SK-N-SH treated with all-trans-retinoic acid at 6 μM for 48 hours (cell line): ENCODE measurements around the gene TANGO2.

ENCODE experiments used
- ATAC-seq: fragments of 200-7000 bp; cut with Tn5 transposase; 3 replicates; pipeline ENCODE4 v1.9.1; 2020; ENCODE audit warnings: mild to moderate bottlenecking, moderate library complexity
- BACH2 ChIP-seq: fragments of 250-450 bp; sonication (Bioruptor Pico); IDR thresholded peaks from 2 replicates; pipeline ENCODE4 v1.9.0; 2021; ENCODE audit warnings: mild to moderate bottlenecking, borderline replicate concordance
- CREB5 ChIP-seq: fragments of 250-450 bp; sonication (Bioruptor Pico); IDR thresholded peaks from 2 replicates; pipeline ENCODE4 v1.5.1; 2020; ENCODE audit warnings: low read depth, mild to moderate bottlenecking, moderate library complexity
- CSDC2 ChIP-seq: fragments of 250-450 bp; sonication (Bioruptor Pico); IDR thresholded peaks from 2 replicates; pipeline ENCODE4 v1.5.0; 2020; ENCODE audit warnings: mild to moderate bottlenecking, moderate library complexity
- CSRNP3 ChIP-seq: fragments of 250-450 bp; sonication (Bioruptor Pico); IDR thresholded peaks from 2 replicates; pipeline ENCODE4 v1.5.1; 2021; ENCODE audit warnings: mild to moderate bottlenecking, moderate library complexity
- ESRRG ChIP-seq: fragments of 250-450 bp; sonication (Bioruptor Pico); IDR thresholded peaks from 2 replicates; pipeline ENCODE4 v1.6.1; 2021; ENCODE audit warnings: mild to moderate bottlenecking
- GLIS3 ChIP-seq: fragments of 250-450 bp; sonication (Bioruptor Pico); IDR thresholded peaks from 2 replicates; pipeline ENCODE4 v1.5.0; 2020; ENCODE audit warnings: mild to moderate bottlenecking, moderate library complexity
- ISL1 ChIP-seq: fragments of 250-450 bp; sonication (Bioruptor Pico); IDR thresholded peaks from 2 replicates; pipeline ENCODE4 v2.1.2; 2022; ENCODE audit warnings: mild to moderate bottlenecking, moderate library complexity
- PATZ1 ChIP-seq: fragments of 250-450 bp; sonication (Bioruptor Pico); IDR thresholded peaks from 2 replicates; pipeline ENCODE4 v1.8.0; 2020; ENCODE audit warnings: mild to moderate bottlenecking, moderate library complexity, borderline replicate concordance
- POU6F1 ChIP-seq: fragments of 250-450 bp; sonication (Bioruptor Pico); IDR thresholded peaks from 2 replicates; pipeline ENCODE4 v1.8.0; 2021; ENCODE audit warnings: low read depth, mild to moderate bottlenecking, moderate library complexity, borderline replicate concordance
- PPARA ChIP-seq: fragments of 250-450 bp; sonication (Bioruptor Pico); IDR thresholded peaks from 2 replicates; pipeline ENCODE4 v1.5.0; 2020; ENCODE audit warnings: mild to moderate bottlenecking, borderline replicate concordance
- RARB ChIP-seq: fragments of 250-450 bp; sonication (Bioruptor Pico); IDR thresholded peaks from 2 replicates; pipeline ENCODE4 v1.8.0; 2021; ENCODE audit warnings: mild to moderate bottlenecking, moderate library complexity
- SNAI2 ChIP-seq: fragments of 250-450 bp; sonication (Bioruptor Pico); IDR thresholded peaks from 2 replicates; pipeline ENCODE4 v1.5.0; 2020; ENCODE audit warnings: mild to moderate bottlenecking, moderate library complexity
- TCF4 ChIP-seq: fragments of 250-450 bp; sonication (Bioruptor Pico); IDR thresholded peaks from 2 replicates; pipeline ENCODE4 v1.8.0; 2021; ENCODE audit warnings: mild to moderate bottlenecking, moderate library complexity, borderline replicate concordance
- TOX ChIP-seq: fragments of 250-450 bp; sonication (Bioruptor Pico); IDR thresholded peaks from 2 replicates; pipeline ENCODE4 v1.8.0; 2021; ENCODE audit warnings: mild to moderate bottlenecking, moderate library complexity, borderline replicate concordance
- TSHZ2 ChIP-seq: fragments of 250-450 bp; sonication (Bioruptor Pico); IDR thresholded peaks from 2 replicates; pipeline ENCODE4 v1.5.0; 2020; ENCODE audit warnings: mild to moderate bottlenecking, moderate library complexity
- ZC3H10 ChIP-seq: fragments of 250-450 bp; sonication (Bioruptor Pico); IDR thresholded peaks from 2 replicates; pipeline ENCODE4 v1.5.1; 2021; ENCODE audit warnings: mild to moderate bottlenecking, moderate library complexity
- ZFP30 ChIP-seq: fragments of 450-650 bp; formaldehyde crosslinking; IDR thresholded peaks from 2 replicates; pipeline ENCODE4 v1.5.0; 2022; ENCODE audit warnings: mild to moderate bottlenecking, moderate library complexity
- ZNF565 ChIP-seq: fragments of 450-650 bp; formaldehyde crosslinking; conservative IDR thresholded peaks from 2 replicates; pipeline ENCODE4 v1.5.0; 2020; ENCODE audit warnings: low read depth, mild to moderate bottlenecking, moderate library complexity
- ZNF8 ChIP-seq: fragments of 450-650 bp; formaldehyde crosslinking; IDR thresholded peaks from 2 replicates; pipeline ENCODE4 v1.5.0; 2020; ENCODE audit warnings: mild to moderate bottlenecking, moderate library complexity

Gene TANGO2

GRCh38 chr22:20102203-20102780 is 81.4 kb downstream of the TANGO2 start:
- no peak for ATAC-seq
- no peak for TF ChIP-seq PATZ1 (CRISPR knock-in tag)
- TF ChIP-seq RARB, result no peak
- no peak for TF ChIP-seq ESRRG
- TF ChIP-seq TSHZ2 (CRISPR knock-in tag), result no peak

- no peak for TF ChIP-seq RARB
- TF ChIP-seq ISL1 (CRISPR knock-in tag), result no peak
- no peak for ATAC-seq
Observed at GRCh38 chr22:20105456-20106204, 84.7 kb downstream of the TANGO2 start.

- TF ChIP-seq ZNF565 (CRISPR knock-in tag) (no peak), TCF4 (CRISPR knock-in tag) (no peak), ZC3H10 (no peak), POU6F1 (no peak), CREB5 (no peak), CSRNP3 (CRISPR knock-in tag) (no peak), GLIS3 (no peak), SNAI2 (CRISPR knock-in tag) (no peak), ZFP30 (CRISPR knock-in tag) (no peak), PPARA (CRISPR knock-in tag) (no peak), ISL1 (CRISPR knock-in tag) (no peak), ZNF8 (CRISPR knock-in tag) (no peak), PATZ1 (CRISPR knock-in tag) (no peak), TSHZ2 (CRISPR knock-in tag) (no peak), CSDC2 (no peak), BACH2 (CRISPR knock-in tag) (no peak), TOX (CRISPR knock-in tag) (no peak), ESRRG (no peak)
- TF ChIP-seq, all 23 proteins: peak for 0
- ATAC-seq, result no peak
Observed at GRCh38 chr22:20106205-20106848, 85.4 kb downstream of the TANGO2 start.
